K562 (cell line): ENCODE measurements around the gene TNPO3. TPM values are rescaled to one million over a fixed set of nuclear protein-coding genes. Genes with fewer than 3 reads are reported as not detected.

Experiments used
- BRCA1 ChIP-seq, 2 experiments: fragments of 450-650 bp in 1 of 2; sonication (generic) in 1 of 2; formaldehyde crosslinking in 1 of 2; IDR thresholded peaks; 2 replicates each; pipeline versions ENCODE4 v1.5.0 to v1.6.1; 2017 to 2020; ENCODE audit warnings: mild to moderate bottlenecking in 1 of 2, missing genetic modification reagents in 1 of 2
- BRD4 ChIP-seq: fragments of 200-600 bp; sonication (generic); IDR thresholded peaks from 2 replicates; pipeline ENCODE4 v1.6.1; 2017; ENCODE audit warnings: inconsistent platforms
- CHD1 ChIP-seq: fragments of 200-600 bp; sonication (generic); IDR thresholded peaks from one replicate; pipeline ENCODE4 v1.6.1; 2012; ENCODE audit warnings: mild to moderate bottlenecking, moderate library complexity, low read length, inconsistent platforms
- CHD2 ChIP-seq: IDR thresholded peaks from 2 replicates; pipeline ENCODE4 v1.6.1; 2011; ENCODE audit warnings: low read depth, low read length
- GATAD2B ChIP-seq: fragments of 450-650 bp; IDR thresholded peaks from 2 replicates; pipeline ENCODE4 v1.6.1; 2017; ENCODE audit warnings: mild to moderate bottlenecking, borderline replicate concordance
- HIVEP1 ChIP-seq: fragments of 250-450 bp; sonication (Bioruptor Pico); IDR thresholded peaks from 2 replicates; pipeline ENCODE4 v1.4.0; 2020; ENCODE audit warnings: mild to moderate bottlenecking
- KDM4B ChIP-seq, 2 experiments: fragments of 450-650 bp in 1 of 2; sonication (generic) in 1 of 2; IDR thresholded peaks; 2 replicates each; pipeline ENCODE4 v1.6.1; 2016 to 2017; ENCODE audit warnings: borderline replicate concordance in 2 of 2, antibody characterized with exemption in 1 of 2, low read depth in 1 of 2, mild to moderate bottlenecking in 1 of 2
- MCM7 ChIP-seq, 2 experiments: fragments of 450-650 bp; IDR thresholded peaks; 2 replicates each; pipeline ENCODE4 v1.6.1; 2016 to 2018
- NFIC ChIP-seq: fragments of 450-650 bp; IDR thresholded peaks from 2 replicates; pipeline ENCODE4 v1.6.1; 2017; ENCODE audit warnings: mild to moderate bottlenecking, inconsistent platforms
- PPARD ChIP-seq: fragments of 250-450 bp; sonication (Bioruptor Pico); IDR thresholded peaks from 2 replicates; pipeline ENCODE4 v1.8.0; 2022; ENCODE audit warnings: inconsistent platforms, mild to moderate bottlenecking, moderate library complexity
- RBM25 ChIP-seq: fragments of 200-400 bp; formaldehyde crosslinking; IDR thresholded peaks from 2 replicates; pipeline ENCODE4 v1.6.1; 2018; ENCODE audit warnings: low read length, low read depth, moderate library complexity; ENCODE audit not compliant: severe bottlenecking
- TCFL5 ChIP-seq: fragments of 250-450 bp; sonication (Bioruptor Pico); conservative IDR thresholded peaks from 2 replicates; pipeline ENCODE4 v1.6.1; 2021; ENCODE audit warnings: mild to moderate bottlenecking, moderate library complexity, matching md5 sums
- YY1 ChIP-seq, 3 experiments: IDR thresholded peaks; 2 replicates each; pipeline ENCODE4 v1.6.1; 2011; ENCODE audit warnings: low read length in 2 of 3, mild to moderate bottlenecking in 2 of 3, moderate library complexity in 2 of 3, borderline replicate concordance in 1 of 3, control low read depth in 1 of 3, low read depth in 1 of 3; ENCODE audit not compliant: insufficient read depth in 3 of 3, insufficient replicate concordance in 2 of 3, control insufficient read depth in 1 of 3, insufficient read length in 1 of 3; ENCODE audit errors: extremely low read depth in 1 of 3
- ZNF253 ChIP-seq: fragments of 250-450 bp; sonication (Bioruptor Pico); conservative IDR thresholded peaks from 2 replicates; pipeline ENCODE4 v1.6.1; 2021; ENCODE audit warnings: mild to moderate bottlenecking
- ZNF584 ChIP-seq: fragments of 200-800 bp; sonication (Bioruptor generic); IDR thresholded peaks from 2 replicates; pipeline ENCODE4 v1.6.1; 2016; ENCODE audit warnings: low read depth, mild to moderate bottlenecking, missing genetic modification characterization, missing compliant biosample characterization
- ZNF75A ChIP-seq: fragments of 450-650 bp; formaldehyde crosslinking; IDR thresholded peaks from 2 replicates; pipeline ENCODE4 v1.4.0; 2020; ENCODE audit warnings: mild to moderate bottlenecking
- polyA plus RNA-seq, 8 experiments: library from polyadenylated mRNA; depleted of rRNA in 4 of 8; stranded (reverse) in 5 of 8; unstranded in 3 of 8; fragments of >200 nt; fragmentation: Nextera tagmentation in 2 of 8; fragmentation: Illumina TruSeq in 1 of 8; extraction: Ambion mirVana in 2 of 8; extraction: Trizol in 1 of 8; gene quantifications; 2 replicates each; pipeline versions ENCODE4 v1.2.1 to v1.2.3, GENCODE V29; 2011 to 2014; ENCODE audit warnings: inconsistent platforms in 1 of 8, missing spikeins in 1 of 8
- total RNA-seq, 7 experiments: library from RNA; depleted of rRNA in 6 of 7; stranded (reverse); fragments of >200 nt in 6 of 7; fragmentation: Illumina TruSeq in 2 of 7; extraction: Trizol in 2 of 7; gene quantifications; 2 replicates each; pipeline versions ENCODE4 v1.2.1 to v1.2.3, GENCODE V29; 2011 to 2021; ENCODE audit warnings: low replicate concordance in 1 of 7
- TF ChIP-seq, protein P1 (sequence below): sonication (generic); formaldehyde crosslinking; IDR thresholded peaks from 2 replicates; pipeline ENCODE4 v1.9.0; 2022; ENCODE audit warnings: mild to moderate bottlenecking, missing genetic modification reagents
- TF ChIP-seq, protein P2 (sequence below): fragments of 450-650 bp; IDR thresholded peaks from 2 replicates; pipeline ENCODE4 v1.6.1; 2017; ENCODE audit warnings: antibody characterized with exemption, mild to moderate bottlenecking
- TF ChIP-seq, protein P3 (sequence below): fragments of 250-450 bp; sonication (Bioruptor Pico); IDR thresholded peaks from 2 replicates; pipeline ENCODE4 v1.4.0; 2020
- TF ChIP-seq, protein P4 (sequence below): fragments of 450-650 bp; formaldehyde crosslinking; IDR thresholded peaks from 2 replicates; pipeline ENCODE4 v1.4.0; 2020; ENCODE audit warnings: mild to moderate bottlenecking

TNPO3 gene
- total and polyA plus RNA-seq, 9 of the 15 experiments (the other 6 are each of a cell fraction or from before 2014, with no cell fraction given), result 35.8 to 125 (median 110) TPM

DNA sequence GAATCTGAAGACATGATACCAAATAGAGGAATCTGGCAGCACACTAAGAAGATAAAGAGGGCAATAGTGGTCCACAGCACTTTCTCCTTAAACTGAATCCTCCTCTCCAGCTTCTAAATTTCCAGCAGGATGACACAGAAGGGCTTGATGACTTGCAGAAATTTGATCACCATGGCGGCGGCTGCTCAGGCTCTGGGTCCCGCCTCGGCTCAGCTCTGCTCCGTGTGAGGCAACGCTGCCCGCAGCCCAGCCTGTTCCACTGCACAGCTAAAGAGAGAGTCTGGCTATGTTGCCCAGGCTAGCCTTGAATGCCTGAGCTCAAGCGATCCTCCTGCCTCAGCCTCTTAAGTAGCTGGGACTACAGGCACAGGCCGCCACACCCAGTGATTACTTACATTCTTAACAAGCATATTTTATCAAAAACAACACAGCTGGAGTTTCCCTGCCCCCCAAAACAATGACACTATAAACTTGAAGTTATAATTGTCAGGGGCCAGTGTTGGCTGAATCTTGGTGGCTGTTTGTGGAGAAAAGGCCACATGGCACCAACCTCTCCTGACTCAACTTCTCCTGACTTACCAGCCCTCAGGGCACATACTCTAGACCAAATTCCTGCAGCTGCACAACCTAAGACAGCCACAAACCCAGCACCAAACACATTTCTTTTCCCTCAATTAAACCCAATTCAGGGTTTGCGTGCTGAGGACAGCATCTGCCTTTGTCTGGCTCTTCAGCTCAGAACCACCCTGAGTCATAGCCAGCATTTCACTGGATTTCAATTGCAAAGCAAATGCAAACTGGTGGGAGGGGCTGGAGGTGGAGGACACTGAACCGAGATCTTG is 11.6 kb upstream of the TNPO3 start (continued):
- TF ChIP-seq, protein P1, sequence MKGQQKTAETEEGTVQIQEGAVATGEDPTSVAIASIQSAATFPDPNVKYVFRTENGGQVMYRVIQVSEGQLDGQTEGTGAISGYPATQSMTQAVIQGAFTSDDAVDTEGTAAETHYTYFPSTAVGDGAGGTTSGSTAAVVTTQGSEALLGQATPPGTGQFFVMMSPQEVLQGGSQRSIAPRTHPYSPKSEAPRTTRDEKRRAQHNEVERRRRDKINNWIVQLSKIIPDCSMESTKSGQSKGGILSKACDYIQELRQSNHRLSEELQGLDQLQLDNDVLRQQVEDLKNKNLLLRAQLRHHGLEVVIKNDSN (CRISPR knock-in tag), result no peak
- no peak for TF ChIP-seq ZNF253 (CRISPR knock-in tag)
- peak; percentile 89 for TF ChIP-seq BRD4
- TF ChIP-seq ZNF75A (CRISPR knock-in tag), result no peak; the same call in 1 of the 2 replicates
- TF ChIP-seq YY1 (IDR thresholded peaks at IDR 0.05; ENCODE audit: borderline replicate concordance in 1 of 3, control insufficient read depth in 1 of 3, extremely low read depth in 1 of 3, insufficient read depth in 3 of 3, insufficient read length in 1 of 3, insufficient replicate concordance in 2 of 3, low read depth in 1 of 3, low read length in 2 of 3), result peak; percentile 57 to 91 (median 73)
- TF ChIP-seq RBM25, result peak; percentile 62
- TF ChIP-seq, protein P2, sequence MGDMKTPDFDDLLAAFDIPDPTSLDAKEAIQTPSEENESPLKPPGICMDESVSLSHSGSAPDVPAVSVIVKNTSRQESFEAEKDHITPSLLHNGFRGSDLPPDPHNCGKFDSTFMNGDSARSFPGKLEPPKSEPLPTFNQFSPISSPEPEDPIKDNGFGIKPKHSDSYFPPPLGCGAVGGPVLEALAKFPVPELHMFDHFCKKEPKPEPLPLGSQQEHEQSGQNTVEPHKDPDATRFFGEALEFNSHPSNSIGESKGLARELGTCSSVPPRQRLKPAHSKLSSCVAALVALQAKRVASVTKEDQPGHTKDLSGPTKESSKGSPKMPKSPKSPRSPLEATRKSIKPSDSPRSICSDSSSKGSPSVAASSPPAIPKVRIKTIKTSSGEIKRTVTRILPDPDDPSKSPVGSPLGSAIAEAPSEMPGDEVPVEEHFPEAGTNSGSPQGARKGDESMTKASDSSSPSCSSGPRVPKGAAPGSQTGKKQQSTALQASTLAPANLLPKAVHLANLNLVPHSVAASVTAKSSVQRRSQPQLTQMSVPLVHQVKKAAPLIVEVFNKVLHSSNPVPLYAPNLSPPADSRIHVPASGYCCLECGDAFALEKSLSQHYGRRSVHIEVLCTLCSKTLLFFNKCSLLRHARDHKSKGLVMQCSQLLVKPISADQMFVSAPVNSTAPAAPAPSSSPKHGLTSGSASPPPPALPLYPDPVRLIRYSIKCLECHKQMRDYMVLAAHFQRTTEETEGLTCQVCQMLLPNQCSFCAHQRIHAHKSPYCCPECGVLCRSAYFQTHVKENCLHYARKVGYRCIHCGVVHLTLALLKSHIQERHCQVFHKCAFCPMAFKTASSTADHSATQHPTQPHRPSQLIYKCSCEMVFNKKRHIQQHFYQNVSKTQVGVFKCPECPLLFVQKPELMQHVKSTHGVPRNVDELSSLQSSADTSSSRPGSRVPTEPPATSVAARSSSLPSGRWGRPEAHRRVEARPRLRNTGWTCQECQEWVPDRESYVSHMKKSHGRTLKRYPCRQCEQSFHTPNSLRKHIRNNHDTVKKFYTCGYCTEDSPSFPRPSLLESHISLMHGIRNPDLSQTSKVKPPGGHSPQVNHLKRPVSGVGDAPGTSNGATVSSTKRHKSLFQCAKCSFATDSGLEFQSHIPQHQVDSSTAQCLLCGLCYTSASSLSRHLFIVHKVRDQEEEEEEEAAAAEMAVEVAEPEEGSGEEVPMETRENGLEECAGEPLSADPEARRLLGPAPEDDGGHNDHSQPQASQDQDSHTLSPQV, result peak; percentile 94; the same call in 1 of the 2 replicates
- TF ChIP-seq, protein P3, sequence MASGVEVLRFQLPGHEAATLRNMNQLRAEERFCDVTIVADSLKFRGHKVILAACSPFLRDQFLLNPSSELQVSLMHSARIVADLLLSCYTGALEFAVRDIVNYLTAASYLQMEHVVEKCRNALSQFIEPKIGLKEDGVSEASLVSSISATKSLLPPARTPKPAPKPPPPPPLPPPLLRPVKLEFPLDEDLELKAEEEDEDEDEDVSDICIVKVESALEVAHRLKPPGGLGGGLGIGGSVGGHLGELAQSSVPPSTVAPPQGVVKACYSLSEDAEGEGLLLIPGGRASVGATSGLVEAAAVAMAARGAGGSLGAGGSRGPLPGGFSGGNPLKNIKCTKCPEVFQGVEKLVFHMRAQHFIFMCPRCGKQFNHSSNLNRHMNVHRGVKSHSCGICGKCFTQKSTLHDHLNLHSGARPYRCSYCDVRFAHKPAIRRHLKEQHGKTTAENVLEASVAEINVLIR (CRISPR knock-in tag), result no peak
- TF ChIP-seq CHD1, result peak; percentile 69
- TF ChIP-seq ZNF584, result peak; percentile 80
- TF ChIP-seq, protein P4, sequence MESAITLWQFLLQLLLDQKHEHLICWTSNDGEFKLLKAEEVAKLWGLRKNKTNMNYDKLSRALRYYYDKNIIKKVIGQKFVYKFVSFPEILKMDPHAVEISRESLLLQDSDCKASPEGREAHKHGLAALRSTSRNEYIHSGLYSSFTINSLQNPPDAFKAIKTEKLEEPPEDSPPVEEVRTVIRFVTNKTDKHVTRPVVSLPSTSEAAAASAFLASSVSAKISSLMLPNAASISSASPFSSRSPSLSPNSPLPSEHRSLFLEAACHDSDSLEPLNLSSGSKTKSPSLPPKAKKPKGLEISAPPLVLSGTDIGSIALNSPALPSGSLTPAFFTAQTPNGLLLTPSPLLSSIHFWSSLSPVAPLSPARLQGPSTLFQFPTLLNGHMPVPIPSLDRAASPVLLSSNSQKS (CRISPR knock-in tag), result no peak
- TF ChIP-seq TCFL5 (CRISPR knock-in tag), result no peak
- TF ChIP-seq CHD2, result peak; percentile 30; the same call in 1 of the 2 replicates
- 0 out of 4 replicates have a peak, but pooled peaks of 1 of the 2 experiments have one; percentile 11 for TF ChIP-seq KDM4B (IDR thresholded peaks at IDR 0.05; ENCODE audit: borderline replicate concordance in 2 of 2, low read depth in 1 of 2)
- TF ChIP-seq BRCA1 (IDR thresholded peaks at IDR 0.05), result no peak
- no peak for TF ChIP-seq BRCA1 (CRISPR knock-in tag; IDR thresholded peaks at IDR 0.05)
- TF ChIP-seq HIVEP1 (CRISPR knock-in tag), result no peak
- no peak for TF ChIP-seq PPARD (CRISPR knock-in tag)
- no peak for TF ChIP-seq MCM7 (IDR thresholded peaks at IDR 0.05)
- 0 out of 2 replicates have a peak, but pooled peaks have one; percentile 3 for TF ChIP-seq NFIC
- TF ChIP-seq GATAD2B, result no peak
